B cell (primary cell): ENCODE measurements around the gene ANTXR1.

Experiments used
- CTCF ChIP-seq: fragments of 200-600 bp; IDR thresholded peaks from one replicate; pipeline ENCODE4 v1.8.0; 2022; ENCODE audit warnings: antibody characterized with exemption, mild to moderate bottlenecking
- EZH2 ChIP-seq: IDR thresholded peaks from 2 replicates; pipeline ENCODE4 v1.6.1; 2012; ENCODE audit warnings: borderline replicate concordance, low read depth, mild to moderate bottlenecking, moderate library complexity, low read length; ENCODE audit not compliant: insufficient read depth, poor library complexity, severe bottlenecking

DNA sequence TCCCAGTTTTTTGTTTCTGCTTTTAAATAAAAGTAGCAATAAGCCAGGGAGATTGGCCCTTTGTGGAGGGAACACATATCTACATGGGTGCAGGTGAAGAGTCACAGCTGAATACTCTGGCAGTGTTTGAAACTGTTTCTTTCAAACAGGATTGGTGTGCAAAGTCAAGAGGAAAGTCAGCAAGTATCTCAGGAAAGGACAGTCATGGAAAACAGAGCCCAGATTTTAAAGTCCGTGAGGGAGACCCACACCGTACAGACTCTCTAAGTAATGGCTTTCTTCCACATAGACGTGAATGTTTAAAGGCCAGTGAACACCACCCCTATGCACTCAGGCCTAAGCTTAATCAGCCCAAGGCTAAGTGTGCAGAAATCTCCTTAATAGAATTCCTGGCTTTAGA lies 278.7 kb downstream of the ANTXR1 start:
- TF ChIP-seq CTCF (no peak), EZH2 (no peak)
